Caco-2 (cell line): ENCODE measurements around the gene SPRY1. TPM values are rescaled to one million over a fixed set of nuclear protein-coding genes. Genes with fewer than 3 reads are reported as not detected.

Experiments
- BruUV-seq: library from RNA; stranded (reverse); fragments of 400-500 nt; replicated peaks from 2 replicates; lab custom pipeline; 2021; lab: Mats Ljungman, UMichigan
- CTCF ChIA-PET: fragments of 300-600 bp; sonication (Branson Sonifier 250); formaldehyde crosslinking; loops from one replicate; lab custom pipeline; 2022; ENCODE audit warnings: antibody characterized with exemption; lab: Charles Lee
- POLR2A ChIA-PET: fragments of 300-600 bp; sonication (Branson Sonifier 250); formaldehyde crosslinking; loops from one replicate; lab custom pipeline; 2022; ENCODE audit warnings: antibody characterized with exemption; lab: Charles Lee
- DNase-seq, 2 experiments: peaks; one replicate each; pipeline versions ENCODE4 v3.0.0 to v3.0.0-alpha.2; 2020 to 2022
- H3K27me3 ChIP-seq: replicated peaks from 2 replicates; pipeline ENCODE4 v1.6.0; 2011; ENCODE audit warnings: low read length; ENCODE audit not compliant: control insufficient read depth, insufficient read depth
- H3K36me3 ChIP-seq: 2 replicates; pipeline ENCODE4 v1.5.1; 2011; ENCODE audit warnings: low read length; ENCODE audit not compliant: control insufficient read depth, insufficient read depth
- H3K4me1 ChIP-seq: fragments of 250-450 bp; sonication (Bioruptor Pico); 2 replicates; pipeline ENCODE4 v1.5.1; 2020; ENCODE audit warnings: mild to moderate bottlenecking
- H3K4me3 ChIP-seq: 2 replicates; pipeline ENCODE4 v1.5.1; 2011; ENCODE audit warnings: low read depth, mild to moderate bottlenecking, control low read depth, low read length
- H3K9me3 ChIP-seq: fragments of 250-450 bp; sonication (Bioruptor Pico); 2 replicates; pipeline ENCODE4 v1.5.1; 2020; ENCODE audit warnings: mild to moderate bottlenecking, moderate library complexity
- H3K27ac Mint-ChIP-seq: one replicate; pipeline ENCODE4 v1.8.0; 2022; ENCODE audit warnings: mixed read lengths; ENCODE audit not compliant: unreplicated experiment
- H3K27me3 Mint-ChIP-seq: one replicate; pipeline ENCODE4 v1.8.0; 2022; ENCODE audit warnings: mixed read lengths; ENCODE audit not compliant: insufficient read depth, unreplicated experiment
- H3K36me3 Mint-ChIP-seq: one replicate; pipeline ENCODE4 v1.8.0; 2022; ENCODE audit warnings: mild to moderate bottlenecking, mixed read lengths; ENCODE audit not compliant: insufficient read depth, unreplicated experiment
- H3K4me1 Mint-ChIP-seq: one replicate; pipeline ENCODE4 v1.8.0; 2022; ENCODE audit warnings: low read depth, mixed read lengths; ENCODE audit not compliant: unreplicated experiment
- H3K4me3 Mint-ChIP-seq: one replicate; pipeline ENCODE4 v1.8.0; 2022; ENCODE audit warnings: mild to moderate bottlenecking, moderate library complexity, mixed read lengths; ENCODE audit not compliant: unreplicated experiment
- H3K9me3 Mint-ChIP-seq: one replicate; pipeline ENCODE4 v1.8.0; 2022; ENCODE audit warnings: mixed read lengths; ENCODE audit not compliant: unreplicated experiment
- intact Hi-C: fragments of 100-400 bp; cut with micrococcal nuclease; formaldehyde crosslinking; loops from one replicate; pipeline ENCODE4 v1.10.0; 2022; ENCODE audit not compliant: unreplicated experiment
- total RNA-seq: library from RNA; stranded (reverse); gene quantifications from 2 replicates; pipeline ENCODE4 v1.2.3, GENCODE V29; 2022
- TF ChIP-seq, protein P1 (sequence below), 2 experiments: fragments of 200-600 bp in 1 of 2; IDR thresholded peaks; 1 replicate in 1 of 2; 2 replicates in 1 of 2; pipeline versions ENCODE4 v1.5.1 to v1.8.0; 2011 to 2022; ENCODE audit warnings: antibody characterized with exemption in 1 of 2, control low read depth in 1 of 2, inconsistent platforms in 1 of 2, low read depth in 1 of 2, low read length in 1 of 2, mild to moderate bottlenecking in 1 of 2, moderate library complexity in 1 of 2; ENCODE audit not compliant: insufficient read depth in 1 of 2, severe bottlenecking in 1 of 2, unreplicated experiment in 1 of 2

SPRY1 gene
- total RNA-seq, 1 experiment from 2014 or later: 23.2 TPM

GRCh38 chr4:123362103-123362502 lies 34.5 kb upstream of the SPRY1 start:
- H3K4me3 Mint-ChIP-seq: no peak overlapping the region
- Histone ChIP-seq H3K4me1 (peaks cover 6% of the 10 kb centered on the region; the same call in 1 of the 2 replicates), H3K9me3 (no peaks in the 10 kb centered on the region), H3K4me3 (no peak overlapping the region), H3K27me3 (no peaks in the 10 kb centered on the region), H3K36me3 (no peaks in the 10 kb centered on the region)
- TF ChIP-seq, protein P1, sequence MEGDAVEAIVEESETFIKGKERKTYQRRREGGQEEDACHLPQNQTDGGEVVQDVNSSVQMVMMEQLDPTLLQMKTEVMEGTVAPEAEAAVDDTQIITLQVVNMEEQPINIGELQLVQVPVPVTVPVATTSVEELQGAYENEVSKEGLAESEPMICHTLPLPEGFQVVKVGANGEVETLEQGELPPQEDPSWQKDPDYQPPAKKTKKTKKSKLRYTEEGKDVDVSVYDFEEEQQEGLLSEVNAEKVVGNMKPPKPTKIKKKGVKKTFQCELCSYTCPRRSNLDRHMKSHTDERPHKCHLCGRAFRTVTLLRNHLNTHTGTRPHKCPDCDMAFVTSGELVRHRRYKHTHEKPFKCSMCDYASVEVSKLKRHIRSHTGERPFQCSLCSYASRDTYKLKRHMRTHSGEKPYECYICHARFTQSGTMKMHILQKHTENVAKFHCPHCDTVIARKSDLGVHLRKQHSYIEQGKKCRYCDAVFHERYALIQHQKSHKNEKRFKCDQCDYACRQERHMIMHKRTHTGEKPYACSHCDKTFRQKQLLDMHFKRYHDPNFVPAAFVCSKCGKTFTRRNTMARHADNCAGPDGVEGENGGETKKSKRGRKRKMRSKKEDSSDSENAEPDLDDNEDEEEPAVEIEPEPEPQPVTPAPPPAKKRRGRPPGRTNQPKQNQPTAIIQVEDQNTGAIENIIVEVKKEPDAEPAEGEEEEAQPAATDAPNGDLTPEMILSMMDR (IDR thresholded peaks at IDR 0.05; ENCODE audit: insufficient read depth in 1 of 2, low read depth in 1 of 2, low read length in 1 of 2, severe bottlenecking in 1 of 2, unreplicated experiment in 1 of 2): no peak
- no peaks in the 10 kb centered on the region for H3K36me3 Mint-ChIP-seq
- H3K27ac Mint-ChIP-seq: no peak overlapping the region
- H3K4me1 Mint-ChIP-seq: peaks cover 8% of the 10 kb centered on the region
- POLR2A ChIA-PET: no interaction called here
- CTCF ChIA-PET: no interaction called here
- no peak for DNase-seq
- no peaks in the 10 kb centered on the region for H3K27me3 Mint-ChIP-seq
- intact Hi-C loops: no loop called here
- no TSS peak for BruUV-seq
- no peaks in the 10 kb centered on the region for H3K9me3 Mint-ChIP-seq

- ChIA-PET CTCF (no interaction called here), POLR2A (no interaction called here)
- Mint-ChIP-seq H3K27ac (no peak overlapping the region), H3K36me3 (no peaks in the 10 kb centered on the region), H3K27me3 (no peaks in the 10 kb centered on the region), H3K4me1 (peaks cover 8% of the 10 kb centered on the region), H3K9me3 (no peaks in the 10 kb centered on the region), H3K4me3 (no peak overlapping the region)
- TF ChIP-seq, protein P1 (IDR thresholded peaks at IDR 0.05; ENCODE audit: insufficient read depth in 1 of 2, low read depth in 1 of 2, low read length in 1 of 2, severe bottlenecking in 1 of 2, unreplicated experiment in 1 of 2): no peak
- no peak for DNase-seq
- no peaks in the 10 kb centered on the region for H3K27me3 ChIP-seq
- H3K9me3 ChIP-seq: no peaks in the 10 kb centered on the region
- H3K4me1 ChIP-seq: peaks cover 6% of the 10 kb centered on the region; the same call in 1 of the 2 replicates
- H3K36me3 ChIP-seq: no peaks in the 10 kb centered on the region
- no TSS peak for BruUV-seq
- intact Hi-C loops: no loop called here
- H3K4me3 ChIP-seq: no peak overlapping the region
Observed at GRCh38 chr4:123363729-123364128, 32.9 kb upstream of the SPRY1 start.

DNA sequence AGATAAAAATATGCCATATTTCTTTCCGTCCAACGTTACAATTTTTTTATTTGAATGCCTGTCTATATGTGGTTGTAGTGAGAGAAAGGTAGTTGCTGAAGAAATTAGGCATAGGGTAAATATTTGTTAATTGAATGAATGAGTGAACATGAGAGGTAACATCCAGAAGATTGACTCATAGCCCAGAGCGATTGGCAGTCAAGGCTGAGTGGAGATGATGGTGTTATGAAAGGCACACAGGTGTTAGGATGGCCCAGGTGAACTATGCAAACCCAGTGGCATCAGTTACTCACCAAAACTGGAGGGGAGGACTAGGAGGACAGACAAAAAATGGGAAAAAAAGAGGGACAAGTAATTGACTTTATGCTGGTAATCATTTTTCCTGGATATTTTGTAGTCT lies 31.7 kb upstream of the SPRY1 start:
- CTCF ChIA-PET: no interaction called here
- H3K4me3 Mint-ChIP-seq: no peak overlapping the region

More for the DNA sequence above, 31.7 kb upstream of the SPRY1 start:
- Histone ChIP-seq H3K9me3 (no peaks in the 10 kb centered on the region), H3K4me3 (no peak overlapping the region), H3K27me3 (no peaks in the 10 kb centered on the region), H3K36me3 (no peaks in the 10 kb centered on the region), H3K4me1 (no peaks in the 10 kb centered on the region)
- intact Hi-C loops: no loop called here
- no peaks in the 10 kb centered on the region for H3K36me3 Mint-ChIP-seq
- no peaks in the 10 kb centered on the region for H3K9me3 Mint-ChIP-seq
- no peaks in the 10 kb centered on the region for H3K4me1 Mint-ChIP-seq
- POLR2A ChIA-PET: no interaction called here
- DNase-seq: no peak
- TF ChIP-seq, protein P1 (IDR thresholded peaks at IDR 0.05; ENCODE audit: insufficient read depth in 1 of 2, low read depth in 1 of 2, low read length in 1 of 2, severe bottlenecking in 1 of 2, unreplicated experiment in 1 of 2): no peak
- H3K27ac Mint-ChIP-seq: no peak overlapping the region
- BruUV-seq: no TSS peak
- no peaks in the 10 kb centered on the region for H3K27me3 Mint-ChIP-seq
